Medulla oblongata (tissue), 1 donor: Measurements from ENCODE around the gene RIGI.
A peak's percentile ranks its signal among the peaks of the same experiment; 100 is the strongest.
"Not testable (repeated sequence)": the region's sequence is repeated elsewhere in the genome, so short reads cannot be mapped to it uniquely, and the experiment has no call there.

Experiments
- DNase-seq: peaks from one replicate; pipeline ENCODE4 v3.0.0-alpha.2; 2015; ENCODE audit errors: extremely low spot score

Gene RIGI

GRCh38 chr9:32526041-32526706, at the start of gene RIGI:
TSS of gene RIGI (minus strand) at chr9:32526196. CDS start at chr9:32526166, 30 bp downstream.
- peak; percentile 89 for DNase-seq

DNA sequence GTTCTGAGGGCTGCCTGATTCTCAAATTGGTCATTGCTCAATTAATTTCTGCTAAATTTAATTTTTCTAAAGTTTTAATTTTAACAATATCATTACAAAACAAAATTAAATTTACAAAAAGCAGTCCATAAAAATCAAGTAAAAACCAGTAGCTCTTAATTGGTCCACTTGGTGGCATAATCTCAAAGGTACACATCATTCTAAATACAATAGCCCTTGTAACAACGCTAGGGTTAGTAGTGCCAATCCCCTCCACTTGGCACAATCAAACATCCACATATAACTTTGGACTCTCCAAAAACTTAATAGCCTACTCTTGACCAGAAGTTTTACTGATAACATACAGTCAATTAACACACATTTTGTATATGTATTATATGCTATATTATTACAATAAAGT, 48.9 kb upstream of the RIGI start:
- DNase-seq, result no peak

GRCh38 chr9:32573821-32574220, 47.8 kb upstream of the RIGI start:
- no peak for DNase-seq

DNA sequence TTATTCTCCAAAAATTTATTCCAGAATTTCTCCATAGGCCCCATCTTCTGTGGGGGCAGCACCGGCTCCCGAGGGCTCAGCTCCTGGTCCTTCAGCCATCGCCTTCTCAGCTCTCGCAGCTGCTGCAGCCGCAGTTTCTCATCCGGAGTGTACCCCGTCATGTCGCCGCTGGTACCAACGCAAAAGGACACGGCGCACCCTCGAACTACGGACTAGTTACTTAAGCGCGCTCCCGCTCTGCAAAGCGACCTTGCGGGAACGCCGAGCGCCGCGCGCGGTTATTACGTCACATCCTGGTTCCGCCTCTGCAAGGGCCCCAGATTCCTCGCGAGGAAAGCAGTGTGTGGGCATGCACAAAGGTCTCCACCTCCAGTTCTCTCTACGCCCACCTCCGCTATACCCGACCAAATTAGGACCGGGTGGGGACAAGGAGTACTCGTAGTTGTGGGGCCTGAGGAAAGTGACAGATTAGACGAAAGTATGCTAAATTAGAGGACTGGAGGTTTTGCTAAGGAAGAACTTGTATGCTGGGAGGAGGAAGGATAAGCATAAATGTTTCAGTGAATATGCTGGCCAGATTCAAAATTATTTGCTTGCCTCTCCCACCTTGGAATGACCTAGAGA, 47.0 kb upstream of the RIGI start, which contains the start of gene NDUFB6:
NDUFB6 (minus strand) TSS at position 260 of the 624 bp plus-strand sequence; CDS start at position 161, 99 bp downstream.
- peak; percentile 94 for DNase-seq

DNA sequence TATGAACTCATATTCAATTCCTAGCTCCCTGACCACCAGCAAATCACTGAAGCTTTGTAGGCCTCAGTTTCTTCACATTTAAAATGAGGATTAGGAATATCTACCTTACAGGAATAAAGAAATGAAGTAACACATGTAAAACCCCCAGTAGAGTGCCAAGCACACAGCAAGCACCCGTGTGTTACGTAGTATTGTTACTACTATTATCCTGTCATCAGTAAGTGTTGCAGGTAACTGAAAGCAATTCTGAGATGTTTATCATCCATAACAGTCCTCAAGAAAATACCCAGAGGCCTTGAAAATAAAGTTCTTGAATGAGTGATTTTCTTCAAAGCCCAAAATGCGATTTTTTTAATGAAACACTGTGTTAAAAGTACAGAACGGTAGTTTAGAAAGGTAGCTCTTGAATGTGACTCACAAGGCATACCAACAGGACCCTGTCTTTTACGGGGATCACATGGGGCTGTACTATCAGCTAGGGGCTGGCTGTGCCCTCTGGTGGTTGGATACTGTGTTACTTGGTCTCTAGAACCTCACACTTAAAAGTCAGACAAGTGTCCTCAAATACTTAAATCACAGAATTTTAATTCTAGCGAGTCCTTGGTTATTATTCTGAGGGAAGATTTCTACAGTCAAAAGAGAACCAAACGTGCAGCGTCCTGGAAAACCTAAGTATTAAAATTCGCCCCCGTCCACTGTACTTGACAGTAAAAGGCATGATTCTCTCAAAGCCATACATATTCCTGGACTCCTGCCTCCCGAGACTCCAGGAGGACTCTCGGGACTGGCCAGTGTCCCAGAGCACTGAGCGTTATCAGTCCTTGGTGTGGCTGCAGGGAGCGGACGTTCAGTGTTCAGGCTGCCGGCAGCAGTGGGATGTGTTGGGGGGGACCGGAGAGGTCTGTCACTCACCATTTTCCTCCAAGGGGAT, 46.2 kb upstream of the RIGI start:
- peak; percentile 84 for DNase-seq

- no peak for DNase-seq
These were observed 44.3 kb upstream of the RIGI start for GRCh38 chr9:32570262-32570661.

DNA sequence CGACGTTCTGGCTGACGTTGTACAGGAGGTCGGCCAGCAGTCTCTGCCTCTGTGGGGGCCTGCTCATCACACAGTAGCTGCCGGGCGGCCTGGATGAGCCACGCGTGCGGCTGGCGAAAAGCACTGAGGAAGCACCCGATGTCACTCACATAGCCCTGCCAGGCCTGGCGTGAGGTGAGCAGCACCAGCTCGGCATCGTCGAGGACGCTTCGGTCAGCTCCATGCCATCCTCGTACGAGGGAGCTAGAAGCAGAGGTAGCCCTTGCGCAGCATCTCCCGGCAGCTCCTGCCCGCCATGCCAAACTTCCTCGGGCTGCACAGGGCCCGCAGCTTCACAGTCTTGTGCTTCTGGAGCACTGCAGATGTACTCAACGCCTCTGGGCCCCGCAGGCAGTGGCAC, 40.8 kb upstream of the RIGI start:
- no peak for DNase-seq

DNA sequence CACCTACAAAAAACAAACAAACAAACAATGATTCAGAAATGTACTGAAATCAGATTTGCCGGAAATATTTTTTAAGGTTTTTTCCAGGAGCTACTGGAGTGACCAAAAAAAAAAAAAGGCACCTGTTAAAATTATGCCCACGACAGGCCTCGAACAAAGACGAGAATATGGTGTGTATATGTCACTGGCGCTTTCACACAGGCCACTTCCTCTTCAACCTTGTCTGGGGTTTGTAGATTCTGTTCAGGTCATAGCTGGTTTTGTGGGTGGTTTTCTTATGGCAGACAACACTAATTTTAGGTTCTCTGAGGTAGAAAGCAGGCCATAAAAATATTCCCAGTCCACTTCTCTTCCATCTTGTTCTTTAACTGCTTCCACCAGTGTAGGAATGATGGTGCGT, 40.0 kb upstream of the RIGI start:
- no peak for DNase-seq

- no peak for DNase-seq
These were observed 32.5 kb upstream of the RIGI start for GRCh38 chr9:32558408-32558934.

- no peak for DNase-seq
These were observed 28.6 kb upstream of the RIGI start for GRCh38 chr9:32554591-32554990.

GRCh38 chr9:32554107-32554506, 28.1 kb upstream of the RIGI start:
- DNase-seq, result no peak

DNA sequence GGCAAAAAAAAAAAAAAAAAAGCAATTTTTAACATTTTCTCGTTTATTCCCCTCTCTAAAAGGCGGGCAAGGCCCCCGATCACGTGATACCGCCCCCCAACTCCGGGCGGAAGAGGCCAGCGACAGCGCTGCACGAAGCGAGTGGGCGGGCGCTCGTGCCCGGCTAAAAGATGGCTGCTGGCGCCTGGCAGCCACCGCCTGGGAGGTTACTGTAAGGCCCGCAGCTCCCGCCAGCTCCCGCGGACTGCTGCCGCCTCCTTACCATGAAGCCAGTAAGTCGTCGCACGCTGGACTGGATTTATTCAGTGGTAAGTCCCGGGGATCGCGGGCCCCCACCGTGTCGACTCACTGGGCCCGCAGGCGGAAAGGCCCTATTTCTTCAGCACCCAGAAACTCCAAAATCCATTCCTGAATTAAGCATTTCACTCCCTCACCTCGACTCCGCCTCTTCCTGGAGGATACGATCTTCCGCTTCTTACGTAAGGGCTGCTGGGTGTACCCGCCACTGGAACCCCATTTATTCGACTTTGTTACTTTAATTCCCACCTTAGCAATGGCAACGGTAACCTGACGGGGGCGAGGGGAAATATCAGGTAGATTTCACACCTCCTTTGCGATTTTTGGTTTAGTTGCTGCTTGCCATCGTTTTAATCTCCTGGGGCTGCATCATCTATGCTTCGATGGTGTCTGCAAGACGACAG, 26.3 kb upstream of the RIGI start, which contains the start of the genes SMIM27 and TOPORS:
SMIM27 (plus strand) TSS at position 156 of the 701 bp plus-strand sequence; CDS start at position 264, 108 bp downstream.
TOPORS (minus strand) TSS at position 415 of the 701 bp plus-strand sequence; CDS start at position 265, 150 bp downstream.
- peak; percentile 97 for DNase-seq

DNA sequence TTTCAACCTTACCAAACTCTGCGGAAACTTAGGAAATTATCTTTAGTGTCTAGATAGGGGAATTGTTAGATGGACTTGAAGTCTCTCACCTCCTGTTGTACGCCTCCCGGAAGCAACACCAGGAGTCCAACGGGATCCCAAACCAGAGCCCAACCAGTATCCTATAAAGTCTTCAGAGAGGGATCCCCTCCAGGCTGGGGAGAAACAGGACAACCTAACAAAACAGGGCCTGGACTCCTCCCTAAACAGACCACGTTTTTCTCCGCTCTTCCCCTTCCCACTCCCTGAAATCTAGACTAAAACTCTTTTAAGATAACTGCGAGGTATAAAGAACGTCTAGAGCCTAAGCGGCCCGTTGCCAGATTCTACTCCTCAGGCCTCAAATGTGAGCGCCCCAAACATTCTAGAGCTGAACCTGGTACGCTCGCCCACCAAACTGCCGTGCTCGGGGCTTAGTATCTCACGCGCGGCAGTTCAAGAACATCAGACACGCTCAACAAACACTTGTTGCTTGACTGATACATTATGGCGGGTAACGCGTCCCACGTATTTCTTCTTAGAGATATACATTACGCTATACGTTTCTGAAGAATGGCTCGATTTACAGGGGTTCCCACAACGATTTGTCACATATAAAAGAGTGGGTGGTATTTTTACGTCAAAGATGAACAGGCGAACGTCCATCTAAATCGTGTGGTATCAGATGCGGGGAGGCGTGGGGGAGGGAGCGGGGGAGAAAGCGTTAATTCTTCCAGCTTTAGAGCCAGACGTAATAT, 25.5 kb upstream of the RIGI start:
- DNase-seq, result peak; percentile 64

DNA sequence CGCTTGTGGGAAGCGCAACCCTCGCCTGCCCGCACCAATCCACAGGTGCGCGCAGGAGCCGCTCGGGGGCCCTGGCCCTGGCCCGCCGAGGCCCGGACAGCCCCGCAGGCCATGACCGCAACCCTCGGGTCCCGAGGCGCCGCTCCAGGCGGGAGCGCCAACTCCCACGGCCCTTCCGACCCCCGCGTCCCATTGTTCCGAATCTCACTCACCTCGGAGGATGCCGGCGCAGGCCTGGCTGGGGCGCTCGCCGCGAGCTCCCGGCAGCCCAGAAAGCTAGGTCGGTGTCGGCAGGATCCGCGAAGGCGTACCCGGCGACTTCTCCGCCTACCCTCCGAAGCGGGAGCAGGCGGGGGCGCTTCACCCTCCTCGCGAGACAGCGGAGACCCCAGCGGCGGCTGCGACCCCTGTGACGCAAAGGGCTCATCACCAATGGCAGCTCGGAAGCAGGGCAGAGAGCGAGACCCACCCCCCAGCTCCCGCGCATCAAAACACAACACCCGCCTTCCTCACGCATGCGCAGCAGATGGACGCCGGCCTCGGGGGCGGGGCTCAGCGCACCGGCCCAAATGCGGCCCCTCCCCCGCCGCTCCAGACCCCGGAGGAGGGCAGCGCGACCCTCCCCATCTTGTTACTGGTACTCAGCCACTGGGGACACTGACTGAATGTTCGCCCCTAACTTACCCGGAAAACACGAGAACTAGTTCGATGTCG, 24.7 kb upstream of the RIGI start:
- peak; percentile 95 for DNase-seq

- peak; percentile 51 for DNase-seq
These were observed 24.2 kb upstream of the RIGI start for GRCh38 chr9:32550150-32550561.

- DNase-seq, result not testable (repeated sequence)
These were observed 22.2 kb upstream of the RIGI start for GRCh38 chr9:32548213-32548612.

DNA sequence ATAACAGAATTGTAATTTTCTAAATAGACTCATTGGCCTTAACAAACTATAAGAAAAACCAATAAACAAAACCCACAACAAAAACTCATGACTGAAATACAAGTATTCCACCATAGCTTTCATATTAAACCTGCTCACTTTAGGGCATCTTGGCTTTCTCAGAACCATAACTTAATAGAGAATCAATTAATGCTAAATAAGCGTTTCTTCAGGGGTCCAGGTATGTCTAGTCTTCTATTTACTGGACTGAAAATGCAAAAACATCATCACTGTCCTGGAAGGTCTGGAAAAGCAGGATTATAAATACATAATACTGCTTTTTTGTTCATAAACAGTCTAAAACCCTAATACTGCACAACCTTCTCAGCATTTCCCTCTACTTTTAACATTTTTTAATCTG, 19.9 kb upstream of the RIGI start:
- no peak for DNase-seq

DNA sequence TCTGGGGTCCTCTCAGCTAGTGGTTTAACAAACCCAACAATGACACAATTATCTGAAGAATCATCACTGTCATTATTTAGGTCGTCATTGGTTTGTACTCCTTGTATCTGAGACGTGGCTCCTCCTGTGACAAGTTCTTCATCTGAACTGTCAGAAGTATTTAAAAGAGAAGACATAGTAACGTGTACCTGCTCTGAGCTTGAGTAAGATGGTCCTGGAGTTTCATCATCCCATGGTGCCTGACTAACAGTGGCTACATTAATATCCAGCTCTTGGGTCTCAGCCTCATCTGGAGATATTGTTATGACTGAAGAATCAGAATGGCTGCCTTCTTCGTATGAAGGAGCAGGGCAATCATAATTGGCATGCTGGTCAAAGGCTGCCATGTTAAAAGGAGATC, 17.1 kb upstream of the RIGI start:
- no peak for DNase-seq

DNA sequence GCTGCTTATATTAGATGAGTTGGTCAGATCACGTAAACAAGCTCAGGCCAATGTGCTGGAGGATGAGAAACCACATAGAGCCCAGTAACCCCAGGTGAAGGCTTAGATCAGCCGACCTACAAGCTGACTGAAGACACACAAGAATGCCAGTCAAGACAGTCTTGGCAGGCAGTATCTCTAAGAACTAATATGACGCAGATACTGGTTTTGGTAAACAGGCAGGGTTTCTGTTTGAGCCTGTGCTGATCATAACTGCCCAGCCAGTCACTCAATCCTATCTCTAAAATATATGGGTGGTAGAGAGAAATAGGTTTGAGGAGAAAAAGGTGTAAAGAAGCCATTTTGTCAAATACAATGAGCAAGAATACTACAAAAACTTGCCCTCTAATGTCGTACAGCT, 7.8 kb upstream of the RIGI start:
- no peak for DNase-seq

- DNase-seq, result no peak
These were observed 7.3 kb upstream of the RIGI start for GRCh38 chr9:32533336-32533735.
